Prostate gland (tissue), 2 donors: ENCODE measurements around the gene PLSCR2.

Experiments used
- POLR2A ChIP-seq: fragments of 450-650 bp; IDR thresholded peaks from one replicate; pipeline ENCODE4 v1.6.1; 2016; ENCODE audit warnings: antibody characterized with exemption, mild to moderate bottlenecking
- POLR2AphosphoS5 ChIP-seq: sonication (generic); formaldehyde crosslinking; IDR thresholded peaks from one replicate; pipeline ENCODE4 v1.6.1; 2017; ENCODE audit warnings: antibody characterized with exemption
- TF ChIP-seq, protein P1 (sequence below), 4 experiments: fragments of 200-600 bp in 2 of 4; fragments of 450-650 bp in 2 of 4; sonication (generic) in 2 of 4; IDR thresholded peaks; 1 replicate in 3 of 4; 2 replicates in 1 of 4; pipeline ENCODE4 v1.5.1; 2016 to 2019; ENCODE audit warnings: antibody characterized with exemption in 4 of 4, mild to moderate bottlenecking in 2 of 4, moderate library complexity in 2 of 4

GRCh38 chr3:146454796-146455195 lies 14.6 kb downstream of the PLSCR2 start:
- TF ChIP-seq, protein P1, sequence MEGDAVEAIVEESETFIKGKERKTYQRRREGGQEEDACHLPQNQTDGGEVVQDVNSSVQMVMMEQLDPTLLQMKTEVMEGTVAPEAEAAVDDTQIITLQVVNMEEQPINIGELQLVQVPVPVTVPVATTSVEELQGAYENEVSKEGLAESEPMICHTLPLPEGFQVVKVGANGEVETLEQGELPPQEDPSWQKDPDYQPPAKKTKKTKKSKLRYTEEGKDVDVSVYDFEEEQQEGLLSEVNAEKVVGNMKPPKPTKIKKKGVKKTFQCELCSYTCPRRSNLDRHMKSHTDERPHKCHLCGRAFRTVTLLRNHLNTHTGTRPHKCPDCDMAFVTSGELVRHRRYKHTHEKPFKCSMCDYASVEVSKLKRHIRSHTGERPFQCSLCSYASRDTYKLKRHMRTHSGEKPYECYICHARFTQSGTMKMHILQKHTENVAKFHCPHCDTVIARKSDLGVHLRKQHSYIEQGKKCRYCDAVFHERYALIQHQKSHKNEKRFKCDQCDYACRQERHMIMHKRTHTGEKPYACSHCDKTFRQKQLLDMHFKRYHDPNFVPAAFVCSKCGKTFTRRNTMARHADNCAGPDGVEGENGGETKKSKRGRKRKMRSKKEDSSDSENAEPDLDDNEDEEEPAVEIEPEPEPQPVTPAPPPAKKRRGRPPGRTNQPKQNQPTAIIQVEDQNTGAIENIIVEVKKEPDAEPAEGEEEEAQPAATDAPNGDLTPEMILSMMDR (IDR thresholded peaks at IDR 0.05), result no peak
- TF ChIP-seq POLR2A, result no peak
- no peak for TF ChIP-seq POLR2AphosphoS5
